Smooth muscle cell (in vitro differentiated cells): ENCODE data around the gene RPL7A. TPM values are rescaled to one million over a fixed set of nuclear protein-coding genes. Genes with fewer than 3 reads are reported as not detected.
"Not testable (repeated sequence)": the region's sequence is repeated elsewhere in the genome, so short reads cannot be mapped to it uniquely, and the experiment has no call there.

Experiments used
- DNase-seq: peaks from one replicate; lab custom pipeline; 2025; ENCODE audit not compliant: unreplicated experiment; lab: John Stamatoyannopoulos, UW
- H2AFZ ChIP-seq: fragments of 200-600 bp; sonication (generic); 2 replicates; pipeline ENCODE4 v1.6.0; 2016; ENCODE audit warnings: antibody characterized with exemption, low read depth, mild to moderate bottlenecking
- H3F3A ChIP-seq: fragments of 200-600 bp; sonication (generic); 2 replicates; pipeline ENCODE4 v1.6.0; 2017; ENCODE audit warnings: antibody characterized with exemption, low read depth
- H3K27ac ChIP-seq: fragments of 200-600 bp; sonication (generic); 2 replicates; pipeline ENCODE4 v1.5.1; 2016; ENCODE audit warnings: low read depth, mild to moderate bottlenecking
- H3K27me3 ChIP-seq: fragments of 200-600 bp; sonication (generic); 2 replicates; pipeline ENCODE4 v1.6.1; 2016; ENCODE audit warnings: low read depth, mild to moderate bottlenecking
- H3K36me3 ChIP-seq: fragments of 200-600 bp; sonication (generic); 2 replicates; pipeline ENCODE4 v1.5.1; 2016; ENCODE audit warnings: low read depth
- H3K4me1 ChIP-seq: fragments of 200-600 bp; sonication (generic); 2 replicates; pipeline ENCODE4 v1.5.1; 2016; ENCODE audit warnings: low read depth
- H3K4me2 ChIP-seq: fragments of 200-600 bp; sonication (generic); 2 replicates; pipeline ENCODE4 v1.6.0; 2016; ENCODE audit warnings: mild to moderate bottlenecking
- H3K4me3 ChIP-seq: fragments of 200-600 bp; sonication (generic); 2 replicates; pipeline ENCODE4 v1.5.1; 2016; ENCODE audit warnings: mild to moderate bottlenecking
- H3K79me2 ChIP-seq: fragments of 200-600 bp; sonication (generic); 2 replicates; pipeline ENCODE4 v1.6.0; 2016; ENCODE audit warnings: low read depth, mild to moderate bottlenecking
- H3K9ac ChIP-seq: fragments of 200-600 bp; sonication (generic); 2 replicates; pipeline ENCODE4 v1.6.0; 2016; ENCODE audit warnings: low read depth
- H3K9me3 ChIP-seq: fragments of 200-600 bp; sonication (generic); replicated peaks from 2 replicates; pipeline ENCODE4 v1.5.1; 2016; ENCODE audit warnings: low read depth
- H4K20me1 ChIP-seq: fragments of 200-600 bp; sonication (generic); 2 replicates; pipeline ENCODE4 v1.6.0; 2016; ENCODE audit warnings: low read depth
- CTCF ChIP-seq: fragments of 200-600 bp; sonication (generic); IDR thresholded peaks from 2 replicates; pipeline ENCODE4 v1.5.1; 2017; ENCODE audit warnings: borderline replicate concordance, mild to moderate bottlenecking, antibody characterized with exemption; ENCODE audit not compliant: insufficient read depth, poor library complexity, severe bottlenecking
- WGBS: methylation state at CpG from one replicate; pipeline ENCODE4 v1.1.7; 2016; ENCODE audit warnings: low lambda C conversion rate; 5-methylcytosine and 5-hydroxymethylcytosine counted together
- polyA plus RNA-seq: library from polyadenylated mRNA; unstranded; fragments of >200 nt; fragmentation: Nextera tagmentation; extraction: Ambion mirVana; gene quantifications from 2 replicates; pipeline ENCODE4 v1.2.1, GENCODE V29; 2016
- total RNA-seq: library from RNA; depleted of rRNA; stranded (reverse); fragments of >200 nt; gene quantifications from 2 replicates; pipeline ENCODE4 v1.2.3, GENCODE V29; 2014

The RPL7A gene
- total and polyA plus RNA-seq, 2 experiments from 2014 or later: 372 to 1,254 TPM

DNA sequence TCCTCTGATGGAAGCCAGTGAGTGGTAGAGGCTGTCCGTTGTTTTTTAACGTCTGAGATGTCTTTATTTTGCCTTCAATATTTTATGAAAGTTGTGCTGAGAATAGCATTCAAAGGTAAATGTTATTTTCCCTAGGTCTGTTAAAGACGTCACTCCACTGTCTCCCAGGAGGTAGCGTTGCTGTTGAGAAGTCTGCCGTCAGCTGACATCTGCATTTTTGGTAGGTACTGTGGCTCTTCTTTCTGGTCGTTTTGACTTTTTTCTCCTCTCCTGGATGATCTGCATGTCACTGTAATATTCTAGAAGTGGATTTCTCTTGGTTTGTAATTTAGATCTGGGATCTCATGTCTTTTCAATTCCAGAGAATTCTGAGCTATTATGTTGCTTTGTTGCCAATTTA, 38.4 kb upstream of the RPL7A start:
- no peaks in the 10 kb centered on the region for H4K20me1 ChIP-seq
- H3F3A ChIP-seq: no peaks in the 10 kb centered on the region
- no peak for TF ChIP-seq CTCF
- no peaks in the 10 kb centered on the region for H3K4me1 ChIP-seq
- H3K27ac ChIP-seq: no peak overlapping the region
- H3K9me3 ChIP-seq: no peaks in the 10 kb centered on the region
- H3K36me3 ChIP-seq: no peaks in the 10 kb centered on the region
- H3K9ac ChIP-seq: no peak overlapping the region
- H3K4me2 ChIP-seq: no peak overlapping the region
- H3K27me3 ChIP-seq: no peaks in the 10 kb centered on the region
- H3K4me3 ChIP-seq: no peak overlapping the region
- no peaks in the 10 kb centered on the region for H3K79me2 ChIP-seq
- WGBS: 87% methylated on average over 6 of the region's 6 CpGs
- H2AFZ ChIP-seq: no peak overlapping the region
- DNase-seq: no peak

DNA sequence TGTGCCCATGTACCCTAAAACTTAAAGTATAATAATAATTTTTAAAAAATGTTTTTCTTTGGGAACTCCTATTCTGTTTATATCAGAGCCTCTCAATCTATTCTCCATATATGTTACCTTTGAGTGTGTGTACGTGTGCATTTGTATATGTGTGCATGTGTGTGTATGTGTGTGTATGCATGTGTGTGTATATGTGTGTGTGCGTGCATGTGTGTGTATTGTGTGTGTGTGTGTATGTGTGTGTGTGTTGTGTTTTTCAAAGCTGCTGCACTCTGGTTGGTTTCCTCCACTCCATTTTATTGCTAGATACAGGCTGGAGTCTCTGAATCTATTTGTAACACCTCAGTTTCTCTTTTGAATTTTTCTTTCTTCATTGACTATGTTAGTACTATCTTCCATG, 32.0 kb upstream of the RPL7A start:
- Histone ChIP-seq H3K4me1 (no peaks in the 10 kb centered on the region), H3F3A (no peaks in the 10 kb centered on the region), H3K4me2 (no peak overlapping the region), H3K79me2 (no peaks in the 10 kb centered on the region), H3K27me3 (no peaks in the 10 kb centered on the region), H3K9ac (no peak overlapping the region), H3K27ac (no peak overlapping the region), H3K36me3 (no peaks in the 10 kb centered on the region), H3K9me3 (no peaks in the 10 kb centered on the region), H3K4me3 (no peak overlapping the region), H2AFZ (no peak overlapping the region), H4K20me1 (no peaks in the 10 kb centered on the region)
- no peak for TF ChIP-seq CTCF
- no peak for DNase-seq
- WGBS: 67% methylated on average over 2 of the region's 2 CpGs

GRCh38 chr9:133317551-133317950, 30.5 kb upstream of the RPL7A start:
- H3K27me3 ChIP-seq, H3K4me2 ChIP-seq, H3K79me2 ChIP-seq, H3K27ac ChIP-seq, DNase-seq, H4K20me1 ChIP-seq, H3K4me1 ChIP-seq, H3K9me3 ChIP-seq, H3K4me3 ChIP-seq, H3F3A ChIP-seq, H2AFZ ChIP-seq, H3K36me3 ChIP-seq, H3K9ac ChIP-seq: not testable (repeated sequence)
- WGBS: 85% methylated on average over 13 of the region's 13 CpGs

- H3K27me3 ChIP-seq: no peaks in the 10 kb centered on the region
- no peaks in the 10 kb centered on the region for H3F3A ChIP-seq
- no peaks in the 10 kb centered on the region for H3K9me3 ChIP-seq
- no peaks in the 10 kb centered on the region for H4K20me1 ChIP-seq
- H3K36me3 ChIP-seq: no peaks in the 10 kb centered on the region
- no peak overlapping the region for H2AFZ ChIP-seq
- H3K4me2 ChIP-seq: no peak overlapping the region
- H3K9ac ChIP-seq: no peak overlapping the region
- no peak for DNase-seq
- no peaks in the 10 kb centered on the region for H3K79me2 ChIP-seq
- H3K27ac ChIP-seq: no peak overlapping the region
- WGBS: 86% methylated on average over 13 of the region's 13 CpGs
- H3K4me1 ChIP-seq: no peaks in the 10 kb centered on the region
- no peak for TF ChIP-seq CTCF
- no peak overlapping the region for H3K4me3 ChIP-seq
Observed at GRCh38 chr9:133320421-133320881, 27.6 kb upstream of the RPL7A start.
